MCF 10A (cell line): ENCODE results near the gene VCX. TPM values are rescaled to one million over a fixed set of nuclear protein-coding genes. Genes with fewer than 3 reads are reported as not detected.

Source experiments
- BruUV-seq: library from RNA; stranded (reverse); fragments of 400-500 nt; replicated peaks from 2 replicates; lab custom pipeline; 2021; lab: Mats Ljungman, UMichigan
- CTCF ChIA-PET: fragments of 300-600 bp; sonication (Branson Sonifier 250); formaldehyde crosslinking; extraction: SDS; loops from one replicate; lab custom pipeline; 2021; ENCODE audit warnings: antibody characterized with exemption, inconsistent platforms; lab: Yijun Ruan, JAX
- POLR2A ChIA-PET: fragments of 300-600, 350-650 bp; sonication (Branson Sonifier 250); formaldehyde crosslinking; extraction: SDS; loops from one replicate; lab custom pipeline; 2020; ENCODE audit warnings: antibody characterized with exemption, inconsistent platforms; lab: Yijun Ruan, JAX
- DNase-seq: peaks from one replicate; pipeline ENCODE4 v3.0.0-alpha.2; 2018; ENCODE audit not compliant: unreplicated experiment
- H3K27ac Mint-ChIP-seq: one replicate; pipeline ENCODE4 v1.8.0; 2022; ENCODE audit warnings: mild to moderate bottlenecking, low read depth, mixed read lengths; ENCODE audit not compliant: unreplicated experiment
- H3K27me3 Mint-ChIP-seq: one replicate; pipeline ENCODE4 v1.8.0; 2022; ENCODE audit warnings: mixed read lengths; ENCODE audit not compliant: insufficient read depth, unreplicated experiment
- H3K36me3 Mint-ChIP-seq: one replicate; pipeline ENCODE4 v1.8.0; 2022; ENCODE audit warnings: mild to moderate bottlenecking, moderate library complexity, mixed read lengths; ENCODE audit not compliant: insufficient read depth, unreplicated experiment
- H3K4me1 Mint-ChIP-seq: one replicate; pipeline ENCODE4 v1.8.0; 2022; ENCODE audit warnings: mixed read lengths; ENCODE audit not compliant: insufficient read depth, unreplicated experiment
- H3K4me3 Mint-ChIP-seq: one replicate; pipeline ENCODE4 v1.8.0; 2022; ENCODE audit warnings: mild to moderate bottlenecking, moderate library complexity, mixed read lengths; ENCODE audit not compliant: unreplicated experiment
- H3K9me3 Mint-ChIP-seq: one replicate; pipeline ENCODE4 v1.8.0; 2022; ENCODE audit warnings: mixed read lengths; ENCODE audit not compliant: unreplicated experiment
- CTCF ChIP-seq: fragments of 200-600 bp; IDR thresholded peaks from one replicate; pipeline ENCODE4 v1.8.0; 2022; ENCODE audit warnings: antibody characterized with exemption, mild to moderate bottlenecking; ENCODE audit not compliant: unreplicated experiment
- intact Hi-C: fragments of 100-400 bp; cut with micrococcal nuclease; formaldehyde crosslinking; loops from 2 replicates; pipeline ENCODE4 v1.14.1; 2022
- total RNA-seq: library from RNA; stranded (reverse); gene quantifications from 2 replicates; pipeline ENCODE4 v1.2.3, GENCODE V29; 2022

Gene VCX
- total RNA-seq, 1 experiment from 2014 or later: not detected

- ChIA-PET POLR2A (no interaction called here), CTCF (interaction anchor here (1.0 kb wide), 1 partner anchor 49 kb away, joined by 3 read pairs; no protein-coding TSS in a partner anchor)
- no peak for TF ChIP-seq CTCF
- H3K36me3 Mint-ChIP-seq: no peaks in the 10 kb centered on the region
- intact Hi-C loops: no loop called here
- no peaks in the 10 kb centered on the region for H3K4me1 Mint-ChIP-seq
- no peak overlapping the region for H3K27ac Mint-ChIP-seq
- no peaks in the 10 kb centered on the region for H3K9me3 Mint-ChIP-seq
- DNase-seq: no peak
- H3K27me3 Mint-ChIP-seq: no peaks in the 10 kb centered on the region
- BruUV-seq: no TSS peak
- no peak overlapping the region for H3K4me3 Mint-ChIP-seq
These were observed 34.0 kb downstream of the VCX start for GRCh38 chrX:7876957-7877356.

DNA sequence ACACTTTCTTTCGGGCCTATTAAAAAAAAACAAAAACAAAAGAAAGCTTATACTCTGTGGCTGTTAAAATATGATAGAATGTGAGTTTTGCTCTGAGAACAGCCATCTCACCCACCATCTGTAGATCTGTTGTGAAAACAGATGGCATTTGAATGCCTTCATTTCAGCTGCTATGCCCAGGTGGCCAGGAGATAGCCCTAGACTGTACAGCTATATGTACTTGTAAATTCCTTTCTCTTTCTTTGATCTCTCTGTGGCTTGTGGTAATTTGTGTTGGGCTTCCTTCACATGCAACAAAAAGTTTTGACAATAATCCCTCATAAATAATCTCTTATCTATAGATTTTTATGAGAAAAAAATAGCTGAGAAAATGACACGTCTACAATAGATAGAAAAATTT is 46.2 kb downstream of the VCX start:
- Mint-ChIP-seq H3K4me3 (no peak overlapping the region), H3K27me3 (no peaks in the 10 kb centered on the region), H3K4me1 (no peaks in the 10 kb centered on the region), H3K36me3 (no peaks in the 10 kb centered on the region), H3K27ac (no peak overlapping the region), H3K9me3 (peaks cover 12% of the 10 kb centered on the region)
- no TSS peak for BruUV-seq
- CTCF ChIA-PET: interaction anchor here (0.6 to 0.7 kb wide), 3 partner anchors 17 to 961 kb away, joined by 3 to 4 read pairs (median 3); no protein-coding TSS in a partner anchor
- DNase-seq: no peak
- intact Hi-C loops: loop anchor here (2.0 kb wide), 1 partner anchor 34 kb away; no protein-coding TSS in a partner anchor
- no peak for TF ChIP-seq CTCF
- POLR2A ChIA-PET: interaction anchor here (0.6 kb wide), 1 partner anchor 39 kb away, joined by 4 read pairs; no protein-coding TSS in a partner anchor

- Mint-ChIP-seq H3K27me3 (no peaks in the 10 kb centered on the region), H3K4me1 (no peaks in the 10 kb centered on the region), H3K9me3 (peaks cover 12% of the 10 kb centered on the region), H3K4me3 (no peak overlapping the region), H3K36me3 (no peaks in the 10 kb centered on the region), H3K27ac (no peak overlapping the region)
- intact Hi-C loops: loop anchor here (2.0 kb wide), 1 partner anchor 35 kb away; no protein-coding TSS in a partner anchor
- BruUV-seq: no TSS peak
- no peak for TF ChIP-seq CTCF
- ChIA-PET CTCF (interaction anchor here (0.6 to 0.7 kb wide), 3 partner anchors 17 to 658 kb away, joined by 3 to 4 read pairs (median 3); no protein-coding TSS in a partner anchor), POLR2A (interaction anchor here (0.6 kb wide), 1 partner anchor 38 kb away, joined by 4 read pairs; no protein-coding TSS in a partner anchor)
- DNase-seq: peak; percentile 31
These were observed 46.7 kb downstream of the VCX start for GRCh38 chrX:7889680-7890079.

DNA sequence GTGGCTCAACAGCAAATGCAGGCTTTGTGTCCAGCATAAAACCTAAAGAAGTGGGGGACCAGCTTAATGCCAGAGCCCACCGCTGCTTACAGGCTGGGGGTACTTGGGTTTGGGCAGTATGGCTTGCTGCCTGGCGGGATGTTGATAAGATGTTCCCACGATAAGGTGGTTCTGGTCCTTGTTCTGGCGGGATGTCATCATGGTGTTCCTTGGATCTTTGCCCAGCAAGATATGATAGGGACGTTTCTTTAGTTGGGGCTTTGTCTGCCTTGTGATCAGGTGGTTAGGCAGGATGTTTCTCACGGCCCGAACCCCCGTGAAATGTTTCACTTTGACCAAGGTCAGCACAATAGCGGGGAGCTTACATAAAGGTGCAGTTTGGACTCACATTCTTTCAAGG is 49.0 kb downstream of the VCX start:
- Mint-ChIP-seq H3K4me1 (no peaks in the 10 kb centered on the region), H3K27me3 (no peaks in the 10 kb centered on the region), H3K36me3 (peaks cover 6% of the 10 kb centered on the region), H3K4me3 (no peak overlapping the region), H3K9me3 (peaks cover 2% of the 10 kb centered on the region), H3K27ac (no peak overlapping the region)
- CTCF ChIA-PET: interaction anchor here (1.2 kb wide), 1 partner anchor 33 kb away, joined by 3 read pairs; no protein-coding TSS in a partner anchor
- POLR2A ChIA-PET: no interaction called here
- DNase-seq: no peak
- no TSS peak for BruUV-seq
- intact Hi-C loops: no loop called here
- no peak for TF ChIP-seq CTCF

Other genes with a start within 250 kb of the VCX start
- gene PNPLA4, start 84.2 kb downstream of the VCX start, total RNA-seq: 45.1 and 47.4 TPM in 2 replicates